GM10847 (cell line): ENCODE measurements around the gene CTH.

ENCODE experiments used
- POLR2A ChIP-seq: IDR thresholded peaks from 2 replicates; pipeline ENCODE4 v1.6.1; 2011; ENCODE audit not compliant: insufficient read length; ENCODE audit errors: extremely low read depth

CTH gene

GRCh38 chr1:70487459-70487815 is 76.4 kb downstream of the CTH start:
- TF ChIP-seq POLR2A: no peak

- no peak for TF ChIP-seq POLR2A
Observed at GRCh38 chr1:70487910-70488665, 77.0 kb downstream of the CTH start.
